Activated CD8-positive, alpha-beta memory T cell treated with anti-CD3 and anti-CD28 coated beads for 4 hours (primary cell): Measurements from ENCODE around the gene PCDHB11.
"Not testable (repeated sequence)": the region's sequence is repeated elsewhere in the genome, so short reads cannot be mapped to it uniquely, and the experiment has no call there.

Experiments
- DNase-seq, 2 donors: peaks; one replicate each; pipeline ENCODE4 v3.0.0-alpha.2; 2020; ENCODE audit warnings: low read depth in 2 of 2

The PCDHB11 gene

DNA sequence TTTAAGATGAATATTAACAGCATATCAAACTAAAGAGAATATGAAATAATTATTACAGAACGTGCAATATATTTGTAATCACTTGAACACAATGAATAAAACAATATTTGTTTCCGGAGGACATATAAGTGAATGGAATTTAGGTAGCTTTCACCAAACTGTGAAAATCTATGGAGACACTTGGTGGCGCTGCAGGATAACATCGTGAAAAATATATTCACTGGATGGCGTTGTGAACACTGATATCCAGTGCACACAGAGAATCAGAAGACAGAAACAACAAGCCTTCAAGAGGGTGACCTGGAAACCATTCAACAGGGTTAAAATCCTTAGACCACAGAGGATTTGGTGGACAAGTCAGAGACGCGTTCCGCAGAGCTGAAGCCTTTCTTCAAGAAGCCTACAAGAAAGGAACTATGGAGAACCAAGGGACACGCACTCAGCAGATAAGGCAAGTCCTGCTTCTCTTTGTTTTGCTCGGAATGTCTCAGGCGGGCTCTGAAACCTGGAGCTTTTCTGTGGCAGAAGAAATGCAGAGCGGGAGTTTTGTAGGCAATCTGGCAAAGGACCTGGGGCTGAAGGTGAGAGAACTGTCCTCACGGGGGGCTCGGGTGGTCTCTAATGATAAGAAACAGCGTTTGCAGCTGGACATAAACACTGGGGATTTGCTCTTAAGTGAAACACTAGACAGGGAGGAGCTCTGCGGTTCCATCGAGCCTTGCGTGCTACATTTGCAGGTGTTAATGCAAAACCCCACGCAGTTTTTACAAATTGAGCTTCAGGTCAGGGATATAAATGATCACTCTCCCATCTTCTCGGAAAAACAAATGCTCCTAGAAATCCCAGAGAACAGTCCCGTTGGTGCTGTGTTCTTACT is at the start of gene PCDHB11:
Gene PCDHB11, plus strand, starts transcription at position 269 of the 877 bp plus-strand sequence. Its CDS starts 148 bp downstream, at position 417.
- DNase-seq = no peak

- no peak for DNase-seq
Observed at GRCh38 chr5:141149812-141150211, 49.6 kb upstream of the PCDHB11 start, which contains the start of gene PCDHB6. Gene PCDHB6 (plus strand): TSS chr5:141150057. CDS start chr5:141150258, 201 bp downstream.

DNA sequence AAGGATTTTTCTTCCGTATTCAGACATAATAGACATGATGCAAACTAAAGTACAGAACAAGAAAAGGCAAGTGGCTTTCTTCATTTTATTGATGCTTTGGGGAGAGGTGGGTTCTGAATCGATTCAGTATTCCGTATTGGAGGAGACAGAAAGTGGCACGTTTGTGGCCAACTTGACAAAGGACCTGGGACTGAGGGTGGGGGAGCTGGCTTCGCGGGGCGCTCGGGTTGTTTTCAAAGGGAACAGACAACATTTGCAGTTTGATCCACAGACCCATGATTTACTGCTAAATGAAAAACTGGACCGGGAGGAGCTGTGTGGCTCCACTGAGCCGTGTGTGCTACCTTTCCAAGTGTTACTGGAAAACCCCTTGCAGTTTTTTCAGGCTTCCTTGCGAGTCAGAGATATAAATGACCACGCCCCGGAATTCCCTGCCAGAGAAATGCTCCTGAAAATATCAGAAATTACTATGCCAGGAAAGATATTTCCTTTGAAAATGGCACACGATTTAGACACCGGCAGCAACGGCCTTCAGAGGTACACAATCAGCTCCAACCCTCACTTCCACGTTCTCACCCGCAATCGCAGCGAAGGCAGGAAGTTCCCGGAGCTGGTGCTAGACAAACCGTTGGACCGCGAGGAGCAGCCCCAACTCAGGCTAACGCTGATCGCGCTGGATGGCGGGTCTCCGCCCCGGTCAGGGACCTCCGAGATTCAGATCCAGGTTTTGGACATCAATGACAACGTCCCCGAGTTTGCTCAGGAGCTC is 49.0 kb upstream of the PCDHB11 start:
- DNase-seq = no peak

DNA sequence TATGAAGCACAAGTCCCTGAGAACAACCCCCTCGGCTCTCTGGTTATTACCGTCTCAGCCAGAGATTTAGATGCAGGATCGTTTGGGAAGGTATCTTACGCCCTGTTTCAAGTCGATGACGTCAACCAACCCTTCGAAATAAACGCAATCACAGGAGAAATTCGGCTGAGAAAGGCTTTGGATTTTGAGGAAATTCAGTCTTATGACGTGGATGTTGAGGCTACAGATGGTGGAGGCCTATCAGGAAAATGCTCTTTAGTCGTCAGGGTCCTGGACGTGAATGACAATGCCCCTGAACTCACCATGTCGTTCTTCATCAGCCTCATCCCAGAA is 48.5 kb upstream of the PCDHB11 start:
- no peak for DNase-seq

GRCh38 chr5:141151632-141152031 is 47.8 kb upstream of the PCDHB11 start:
- DNase-seq = not testable (repeated sequence)

- not testable (repeated sequence) for DNase-seq
Observed at GRCh38 chr5:141152096-141152495, 47.3 kb upstream of the PCDHB11 start.

DNA sequence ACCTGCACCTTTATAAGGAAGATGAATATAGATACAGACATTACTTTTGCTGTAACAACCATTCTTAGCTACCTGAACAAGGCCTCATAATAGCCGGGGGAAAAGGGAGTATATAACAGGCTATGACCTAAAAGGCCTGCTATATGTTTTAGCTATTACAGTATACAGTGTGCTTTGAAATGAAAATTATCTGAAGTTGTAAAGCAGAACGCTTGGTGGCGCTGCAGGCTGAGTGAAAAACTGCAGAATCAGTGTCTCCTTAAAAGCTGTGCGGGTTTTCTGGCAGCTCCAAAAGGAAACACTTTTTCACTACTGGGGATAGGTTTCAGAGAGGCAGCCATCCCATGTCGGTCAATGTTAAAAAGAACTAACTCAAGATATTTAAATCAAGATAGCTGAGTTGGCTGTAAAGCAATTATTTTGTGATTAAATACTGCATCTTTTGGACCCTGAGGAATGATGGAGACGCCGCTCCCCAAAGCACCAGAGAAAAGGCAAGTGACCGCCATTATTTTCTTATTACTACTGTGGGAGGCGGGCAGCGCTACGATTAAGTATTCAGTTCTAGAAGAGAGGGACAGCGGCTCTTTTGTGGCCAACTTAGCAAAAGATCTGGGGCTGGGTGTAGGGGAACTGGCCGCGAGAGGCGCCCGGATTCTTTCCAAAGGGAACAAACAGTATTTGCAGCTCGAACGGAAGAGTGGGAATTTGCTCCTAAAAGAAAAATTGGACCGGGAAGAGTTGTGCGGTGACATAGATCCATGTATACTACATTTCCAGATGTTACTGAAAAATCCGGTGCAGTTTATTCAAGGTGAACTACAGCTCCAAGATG is 43.7 kb upstream of the PCDHB11 start:
- DNase-seq = no peak

GRCh38 chr5:141157356-141157755 is 42.1 kb upstream of the PCDHB11 start:
- not testable (repeated sequence) for DNase-seq

DNA sequence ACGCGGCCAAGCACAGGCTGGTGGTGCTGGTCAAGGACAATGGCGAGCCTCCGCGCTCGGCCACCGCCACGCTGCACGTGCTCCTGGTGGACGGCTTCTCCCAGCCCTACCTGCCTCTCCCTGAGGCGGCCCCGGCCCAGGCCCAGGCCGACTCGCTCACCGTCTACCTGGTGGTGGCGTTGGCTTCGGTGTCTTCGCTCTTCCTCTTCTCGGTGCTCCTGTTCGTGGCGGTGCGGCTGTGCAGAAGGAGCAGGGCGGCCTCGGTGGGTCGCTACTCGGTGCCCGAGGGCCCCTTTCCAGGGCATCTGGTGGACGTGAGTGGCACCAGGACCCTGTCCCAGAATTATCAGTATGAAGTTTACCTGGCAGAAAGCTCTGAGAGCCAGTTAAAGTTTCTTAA is 41.5 kb upstream of the PCDHB11 start:
- DNase-seq = not testable (repeated sequence)

DNA sequence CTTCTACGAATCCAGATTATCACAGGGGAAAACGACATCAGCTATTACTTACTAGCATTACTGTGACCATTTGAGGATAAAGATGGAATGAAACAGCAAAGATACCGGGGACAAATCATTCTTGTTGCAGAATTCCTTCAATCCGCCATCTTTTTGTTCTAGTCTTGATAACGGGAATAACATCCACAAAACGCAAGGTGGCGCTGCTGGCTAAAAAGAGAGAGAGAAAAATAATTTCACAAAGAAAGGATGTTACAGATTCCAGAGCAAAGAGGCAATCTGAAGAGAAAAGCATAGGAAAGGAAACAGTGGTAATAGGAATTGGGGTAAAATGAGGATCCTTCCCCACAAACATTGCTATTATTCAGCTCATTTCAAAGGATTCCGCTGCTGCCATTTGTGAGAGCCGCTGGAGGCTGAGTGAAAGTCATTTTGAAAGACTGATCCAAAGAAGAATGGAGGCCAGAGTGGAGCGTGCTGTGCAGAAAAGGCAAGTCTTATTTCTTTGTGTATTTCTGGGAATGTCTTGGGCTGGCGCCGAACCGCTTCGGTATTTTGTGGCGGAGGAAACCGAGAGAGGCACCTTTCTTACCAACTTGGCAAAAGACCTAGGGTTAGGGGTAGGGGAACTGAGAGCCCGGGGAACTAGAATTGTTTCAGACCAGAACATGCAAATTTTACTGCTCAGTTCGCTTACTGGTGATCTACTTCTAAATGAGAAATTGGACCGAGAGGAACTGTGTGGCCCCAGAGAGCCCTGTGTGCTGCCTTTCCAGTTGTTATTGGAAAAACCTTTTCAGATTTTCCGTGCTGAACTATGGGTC is 26.8 kb upstream of the PCDHB11 start, which contains the start of gene PCDHB7:
Gene PCDHB7, plus strand, starts transcription at position 264 of the 824 bp plus-strand sequence. Its CDS starts 192 bp downstream, at position 456.
- DNase-seq = no peak

GRCh38 chr5:141174291-141175104 is 24.9 kb upstream of the PCDHB11 start:
- DNase-seq = not testable (repeated sequence)

GRCh38 chr5:141175933-141176332 is 23.5 kb upstream of the PCDHB11 start:
- no peak for DNase-seq

GRCh38 chr5:141177577-141178191 is 21.7 kb upstream of the PCDHB11 start, which contains the start of gene PCDHB8:
Gene PCDHB8 (plus strand): TSS chr5:141177790. CDS start chr5:141178035, 245 bp downstream.
- DNase-seq = not testable (repeated sequence)

DNA sequence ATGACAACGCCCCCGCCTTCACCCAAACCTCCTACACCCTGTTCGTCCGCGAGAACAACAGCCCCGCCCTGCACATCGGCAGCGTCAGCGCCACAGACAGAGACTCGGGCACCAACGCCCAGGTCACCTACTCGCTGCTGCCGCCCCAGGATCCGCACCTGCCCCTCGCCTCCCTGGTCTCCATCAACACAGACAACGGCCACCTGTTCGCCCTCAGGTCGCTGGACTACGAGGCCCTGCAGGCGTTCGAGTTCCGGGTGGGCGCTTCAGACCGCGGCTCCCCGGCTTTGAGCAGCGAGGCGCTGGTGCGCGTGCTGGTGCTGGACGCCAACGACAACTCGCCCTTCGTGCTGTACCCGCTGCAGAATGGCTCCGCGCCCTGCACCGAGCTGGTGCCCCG is 20.1 kb upstream of the PCDHB11 start:
- not testable (repeated sequence) for DNase-seq

GRCh38 chr5:141179876-141180275 is 19.6 kb upstream of the PCDHB11 start:
- DNase-seq = not testable (repeated sequence)

GRCh38 chr5:141180313-141180712 is 19.1 kb upstream of the PCDHB11 start:
- no peak for DNase-seq

DNA sequence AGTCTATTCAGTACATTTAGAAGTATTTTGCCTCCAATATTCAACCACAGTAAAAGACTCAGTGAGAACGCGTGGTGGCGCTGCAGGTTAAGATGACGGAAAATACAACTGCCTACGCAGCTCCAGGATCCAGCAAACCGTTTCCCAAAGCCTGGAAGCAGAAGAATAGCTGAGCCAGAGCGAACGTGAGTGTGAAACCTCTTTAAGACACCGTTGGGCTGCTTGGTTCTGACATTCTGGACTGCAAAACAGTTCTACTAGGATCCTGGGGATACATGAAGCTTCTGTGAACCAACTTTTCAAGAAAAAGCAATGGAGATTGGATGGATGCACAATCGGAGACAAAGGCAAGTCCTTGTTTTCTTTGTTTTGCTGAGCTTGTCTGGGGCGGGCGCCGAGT is 17.2 kb upstream of the PCDHB11 start, which contains the start of gene PCDHB16:
Gene PCDHB16, plus strand, starts transcription at position 140 of the 400 bp plus-strand sequence. Its CDS starts 173 bp downstream, at position 313.
- no peak for DNase-seq

DNA sequence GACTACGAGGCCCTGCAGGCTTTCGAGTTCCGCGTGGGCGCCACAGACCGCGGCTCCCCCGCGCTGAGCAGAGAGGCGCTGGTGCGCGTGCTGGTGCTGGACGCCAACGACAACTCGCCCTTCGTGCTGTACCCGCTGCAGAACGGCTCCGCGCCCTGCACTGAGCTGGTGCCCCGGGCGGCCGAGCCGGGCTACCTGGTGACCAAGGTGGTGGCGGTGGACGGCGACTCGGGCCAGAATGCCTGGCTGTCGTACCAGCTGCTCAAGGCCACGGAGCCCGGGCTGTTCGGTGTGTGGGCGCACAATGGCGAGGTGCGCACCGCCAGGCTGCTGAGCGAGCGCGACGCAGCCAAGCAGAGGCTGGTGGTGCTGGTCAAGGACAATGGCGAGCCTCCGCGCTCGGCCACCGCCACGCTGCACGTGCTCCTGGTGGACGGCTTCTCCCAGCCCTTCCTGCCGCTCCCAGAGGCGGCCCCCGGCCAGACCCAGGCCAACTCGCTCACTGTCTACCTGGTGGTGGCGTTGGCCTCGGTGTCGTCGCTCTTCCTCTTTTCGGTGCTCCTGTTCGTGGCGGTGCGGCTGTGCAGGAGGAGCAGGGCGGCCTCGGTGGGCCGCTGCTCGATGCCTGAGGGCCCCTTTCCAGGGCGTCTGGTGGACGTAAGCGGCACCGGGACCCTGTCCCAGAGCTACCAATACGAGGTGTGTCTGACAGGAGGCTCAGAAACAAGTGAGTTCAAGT is 15.1 kb upstream of the PCDHB11 start:
- DNase-seq = not testable (repeated sequence)
